ENCODE data around the gene ARHGAP12.
"Not testable (repeated sequence)": the region's sequence is repeated elsewhere in the genome, so short reads cannot be mapped to it uniquely, and the experiment has no call there.

ARHGAP12 gene

DNA sequence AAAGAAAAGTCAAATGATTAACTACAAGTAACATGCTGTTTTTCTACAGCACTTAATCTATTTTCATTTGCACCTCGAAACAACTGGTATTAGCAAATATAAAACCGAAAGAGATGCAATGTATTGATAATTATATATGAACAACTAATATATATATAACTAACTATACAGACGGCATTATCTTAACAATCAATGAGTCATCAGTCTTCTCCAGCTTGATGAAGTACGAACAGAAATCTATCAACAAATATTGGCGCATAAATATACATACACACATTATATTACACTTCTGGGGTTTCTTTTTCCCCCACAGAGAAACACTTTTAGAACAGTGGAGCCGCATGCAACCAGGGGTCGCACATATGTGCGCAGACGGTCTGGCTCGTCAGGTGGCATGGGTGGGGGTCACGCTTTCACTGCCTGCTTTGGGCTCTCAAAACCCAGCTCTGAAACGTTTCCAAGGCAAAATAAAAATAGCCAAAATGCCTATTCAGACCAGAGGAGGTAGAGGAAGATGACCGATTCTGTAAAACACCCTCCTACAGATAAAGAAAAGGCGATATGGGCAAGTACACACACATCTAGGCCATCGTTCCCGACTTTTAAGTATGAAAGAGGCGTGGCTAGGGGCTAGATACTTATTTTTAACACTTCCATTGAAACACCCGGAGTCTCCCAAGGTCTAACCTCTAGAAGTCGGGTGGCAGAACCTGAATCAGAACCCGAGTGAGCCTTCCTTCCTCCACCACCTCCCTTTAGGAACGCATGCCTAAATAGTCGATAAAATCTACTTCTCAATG lies 1.7 kb downstream of the ARHGAP12 start:
- no peak for DNase-seq (ENCODE audit: low read depth in 2 of 2)

DNA sequence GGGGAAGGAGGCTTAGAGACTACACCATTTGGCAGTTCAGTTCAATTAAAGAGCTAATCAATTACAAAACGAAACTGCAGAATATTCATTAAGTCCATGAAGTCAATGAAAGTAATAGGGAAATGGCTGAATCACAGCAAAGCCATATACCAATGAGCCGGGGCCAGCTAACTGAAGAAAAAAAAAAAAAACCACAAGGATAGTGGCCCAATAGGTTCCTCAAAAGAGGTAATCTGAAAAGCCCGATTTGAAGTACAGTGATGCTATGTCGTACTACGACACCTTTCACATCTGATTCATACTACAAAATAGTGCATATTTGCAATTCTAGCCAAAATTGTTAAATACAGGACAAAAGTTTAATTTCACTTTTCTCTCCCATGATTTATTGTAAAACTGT lies 2.5 kb downstream of the ARHGAP12 start:
- no peak for DNase-seq (ENCODE audit: low read depth in 2 of 2)

- DNase-seq (ENCODE audit: low read depth in 2 of 2), result no peak
These were observed 3.8 kb downstream of the ARHGAP12 start for GRCh38 chr10:31924833-31925232.

- no peak for DNase-seq (ENCODE audit: low read depth in 2 of 2)
These were observed 5.2 kb downstream of the ARHGAP12 start for GRCh38 chr10:31923389-31923788.

GRCh38 chr10:31921031-31921430 lies 7.6 kb downstream of the ARHGAP12 start:
- DNase-seq (ENCODE audit: low read depth in 2 of 2), result no peak

GRCh38 chr10:31920538-31920937 lies 8.1 kb downstream of the ARHGAP12 start:
- DNase-seq (ENCODE audit: low read depth in 2 of 2), result no peak

- DNase-seq (ENCODE audit: low read depth in 2 of 2), result no peak
These were observed 9.8 kb downstream of the ARHGAP12 start for GRCh38 chr10:31918671-31919409.

DNA sequence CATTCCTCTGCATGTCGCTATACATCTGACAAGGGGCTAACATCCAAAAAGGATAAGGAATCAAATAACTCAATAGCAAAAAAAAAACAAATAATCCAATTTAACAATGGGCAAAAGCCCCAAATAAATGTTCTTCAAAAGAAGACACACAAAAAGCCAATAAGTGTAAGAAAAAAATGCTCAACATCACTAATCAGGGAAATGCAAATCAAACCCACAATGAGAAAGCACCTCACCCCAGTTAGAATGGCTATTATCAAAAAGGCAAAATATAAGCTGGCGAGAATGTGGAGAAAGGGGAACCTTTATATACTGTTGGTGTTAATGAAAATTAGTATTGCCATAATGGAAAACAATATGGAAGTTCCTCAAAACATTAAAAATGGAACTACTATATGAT lies 14.3 kb downstream of the ARHGAP12 start:
- DNase-seq (ENCODE audit: low read depth in 2 of 2), result no peak

DNA sequence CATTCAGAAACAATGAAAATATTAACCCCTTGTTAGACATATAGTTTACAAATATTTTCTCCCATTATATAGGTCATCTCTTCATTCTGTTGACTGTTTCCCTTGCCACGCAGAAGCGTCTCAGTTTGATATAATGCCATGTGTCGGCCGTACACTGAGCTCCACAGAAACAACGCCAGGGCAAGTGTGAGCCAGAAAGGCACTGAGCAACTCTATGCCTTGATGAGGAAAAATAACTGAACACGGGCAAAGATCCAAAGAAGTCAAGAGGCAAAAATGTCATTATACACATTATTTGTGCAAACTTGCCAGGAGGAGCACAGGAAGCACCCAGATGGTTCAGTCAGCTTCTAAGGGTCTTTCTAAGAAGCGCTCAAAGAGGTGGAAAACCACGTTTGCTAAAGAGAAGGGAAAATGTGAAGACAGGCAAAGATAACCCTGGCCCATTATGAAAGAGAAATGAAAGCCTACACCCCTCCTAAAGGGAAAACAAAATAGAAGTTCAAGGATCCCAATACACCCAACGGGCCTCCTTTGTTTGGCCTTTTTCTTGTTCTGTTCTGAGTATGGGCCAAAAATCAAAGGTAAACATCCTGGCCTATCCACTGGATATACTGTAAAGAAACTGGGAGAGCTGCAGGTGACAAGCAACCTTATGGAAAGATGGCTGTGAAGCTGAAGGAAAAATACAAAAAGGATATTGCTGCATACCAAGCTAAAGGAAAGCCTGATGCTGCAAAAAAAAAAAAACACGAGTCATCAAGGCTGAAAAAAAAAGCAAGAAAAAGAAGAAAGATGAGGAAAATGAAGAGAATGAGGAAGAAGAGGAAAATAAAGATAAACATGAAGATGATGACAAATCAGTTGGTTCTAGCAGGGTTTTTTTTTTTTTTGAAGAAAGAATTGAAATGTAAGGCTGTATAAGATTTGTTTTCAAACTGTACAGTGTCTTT lies 15.5 kb downstream of the ARHGAP12 start:
- DNase-seq (ENCODE audit: low read depth in 2 of 2), result no peak

DNA sequence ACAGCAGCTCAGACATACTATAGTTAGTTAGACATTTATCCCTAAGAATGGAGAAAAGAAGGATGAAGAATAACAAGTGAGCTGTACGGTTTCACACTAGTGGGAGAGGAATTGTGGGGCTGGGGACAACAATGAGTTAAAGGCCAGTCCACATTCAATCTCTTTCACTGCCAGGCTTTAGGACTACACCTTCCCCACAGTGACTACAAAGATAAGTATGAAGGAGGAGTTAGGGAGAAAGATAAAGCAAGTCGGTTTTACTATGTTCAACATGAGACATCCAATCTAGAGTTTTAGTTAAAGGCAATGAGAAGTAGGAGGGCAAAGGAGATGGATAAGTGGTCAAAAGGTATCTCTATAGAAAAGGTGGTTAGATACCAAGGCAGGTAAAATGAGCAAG lies 16.3 kb downstream of the ARHGAP12 start:
- DNase-seq (ENCODE audit: low read depth in 2 of 2), result no peak

GRCh38 chr10:31910016-31910415 lies 18.6 kb downstream of the ARHGAP12 start:
- no peak for DNase-seq (ENCODE audit: low read depth in 2 of 2)

GRCh38 chr10:31908157-31908556 lies 20.5 kb downstream of the ARHGAP12 start:
- DNase-seq (ENCODE audit: low read depth in 2 of 2), result no peak

DNA sequence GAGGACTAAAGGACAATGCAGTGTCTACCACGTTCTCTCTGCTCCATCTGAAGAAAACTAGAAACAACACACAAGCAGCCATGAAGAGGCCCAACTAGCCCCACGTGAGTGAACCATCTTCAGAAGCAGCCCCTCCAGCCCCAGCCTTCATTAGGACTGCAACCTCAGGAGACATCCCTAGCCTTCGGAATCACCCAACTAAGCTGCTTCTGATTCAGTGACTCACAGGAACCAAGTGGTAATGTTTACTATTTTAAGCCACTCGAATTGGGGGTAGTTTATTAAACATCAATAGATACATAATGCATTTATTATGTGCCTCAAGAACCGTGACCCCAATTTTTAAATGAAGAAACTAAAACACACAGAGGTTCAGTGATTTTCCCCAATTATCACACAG lies 22.6 kb downstream of the ARHGAP12 start:
- no peak for DNase-seq (ENCODE audit: low read depth in 2 of 2)

DNA sequence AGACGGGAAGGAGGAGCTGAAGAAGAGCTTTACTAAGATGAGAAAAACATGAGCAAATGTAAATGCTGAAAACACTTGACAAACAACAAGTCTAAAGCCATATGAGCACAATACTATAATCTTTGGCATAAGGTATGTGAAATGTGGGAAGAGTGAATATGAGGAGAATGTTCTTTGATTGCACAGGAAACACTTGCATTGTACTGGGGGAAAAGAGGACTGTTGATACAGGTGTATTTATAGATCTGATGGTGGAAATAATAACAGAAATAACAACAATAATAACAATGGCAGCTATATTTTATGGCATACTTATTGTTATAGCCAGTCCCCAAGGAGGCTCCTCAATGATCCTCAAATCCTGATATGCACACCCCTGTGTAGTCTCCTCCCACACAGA lies 23.0 kb downstream of the ARHGAP12 start:
- DNase-seq (ENCODE audit: low read depth in 2 of 2), result no peak

DNA sequence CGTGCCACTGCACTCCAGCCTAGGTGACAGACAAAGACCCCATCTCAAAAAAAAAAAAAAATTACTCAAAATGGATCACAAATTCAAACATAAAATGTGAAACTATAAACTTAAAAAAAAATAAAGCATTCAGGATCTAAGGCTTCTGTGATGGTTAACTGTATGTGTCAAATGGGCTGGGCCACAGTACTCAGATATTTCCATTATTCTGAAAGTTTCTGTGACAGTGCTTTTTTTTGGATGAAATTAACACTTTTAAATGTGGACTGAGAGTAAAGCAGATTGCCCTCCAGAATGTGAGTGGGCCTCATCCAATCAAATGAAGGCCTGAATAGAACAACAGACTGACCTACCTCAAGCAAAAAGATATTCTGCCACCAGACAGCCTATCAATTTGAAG lies 26.0 kb downstream of the ARHGAP12 start:
- DNase-seq (ENCODE audit: low read depth in 2 of 2), result no peak

DNA sequence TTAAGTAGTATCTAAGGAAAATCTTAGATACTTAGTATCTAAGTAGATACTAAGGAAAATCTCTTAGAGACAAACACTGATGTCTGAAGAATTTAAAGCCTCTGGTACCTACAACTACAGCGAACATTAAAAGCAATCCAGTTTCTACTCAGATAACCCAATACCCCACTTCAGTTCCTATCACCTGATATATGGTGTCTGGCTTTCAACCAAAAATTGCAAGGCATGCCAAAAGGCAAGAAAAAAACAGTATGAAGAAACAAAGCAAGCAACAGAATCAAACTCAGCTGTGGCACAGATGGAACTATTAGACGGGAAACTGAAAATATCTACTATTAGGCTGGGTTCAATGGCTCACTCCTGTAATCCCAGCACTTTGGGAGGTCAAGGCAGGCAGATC lies 31.1 kb downstream of the ARHGAP12 start:
- DNase-seq (ENCODE audit: low read depth in 2 of 2), result no peak

DNA sequence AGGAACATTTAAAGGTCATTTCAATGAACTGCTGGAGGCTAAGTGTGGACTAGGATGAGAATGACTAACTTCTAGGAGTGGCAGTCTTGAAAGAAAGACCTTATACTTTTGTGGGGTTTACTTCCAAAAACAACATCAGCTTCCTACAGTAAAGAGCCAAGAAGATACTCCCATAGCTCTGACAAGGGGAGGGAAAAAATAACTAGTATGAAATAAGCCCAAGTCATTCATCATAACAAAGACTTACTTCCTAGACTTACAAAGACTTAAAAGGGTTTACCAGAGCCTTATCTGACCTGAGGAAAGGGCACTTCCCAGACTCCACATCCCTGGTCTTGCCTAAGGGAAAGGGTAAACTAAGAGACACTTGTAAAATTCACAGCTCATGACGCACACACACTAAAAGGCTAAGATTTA lies 31.7 kb downstream of the ARHGAP12 start:
- DNase-seq (ENCODE audit: low read depth in 2 of 2), result no peak

DNA sequence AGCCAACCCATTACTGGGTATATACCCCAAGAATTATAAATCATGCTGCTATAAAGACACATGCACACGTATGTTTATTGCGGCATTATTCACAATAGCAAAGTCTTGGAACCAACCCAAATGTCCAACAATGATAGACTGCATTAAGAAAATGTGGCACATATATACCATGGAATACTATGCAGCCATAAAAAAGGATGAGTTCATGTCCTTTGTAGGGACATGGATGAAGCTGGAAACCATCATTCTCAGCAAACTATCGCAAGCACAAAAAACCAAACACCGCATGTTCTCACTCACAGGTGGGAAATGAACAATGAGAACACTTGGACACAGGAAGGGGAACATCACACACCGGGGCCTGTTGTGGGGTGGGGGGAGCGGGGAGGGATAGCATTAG lies 32.9 kb downstream of the ARHGAP12 start:
- not testable (repeated sequence) for DNase-seq (ENCODE audit: low read depth in 2 of 2)

- DNase-seq (ENCODE audit: low read depth in 2 of 2), result no peak
These were observed 40.2 kb downstream of the ARHGAP12 start for GRCh38 chr10:31888442-31888841.

DNA sequence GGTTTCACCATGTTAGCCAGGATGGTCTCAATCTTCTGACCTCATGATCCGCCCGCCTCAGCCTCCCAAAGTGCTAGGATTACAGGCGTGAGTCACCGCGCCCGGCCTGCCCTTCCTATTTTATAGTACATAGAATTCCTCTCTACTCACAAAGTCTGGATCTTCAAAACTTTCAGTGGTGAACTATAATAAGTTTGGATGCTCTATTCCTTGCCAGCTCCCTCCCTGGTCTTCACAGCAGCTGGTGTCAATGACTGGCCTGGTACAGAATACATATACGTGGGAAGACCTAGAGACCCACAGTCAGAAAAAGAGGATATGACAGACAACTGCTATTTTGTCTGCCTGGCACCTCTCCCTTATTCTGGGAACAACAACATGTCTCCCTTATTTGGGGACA lies 40.8 kb downstream of the ARHGAP12 start:
- no peak for DNase-seq (ENCODE audit: low read depth in 2 of 2)

DNA sequence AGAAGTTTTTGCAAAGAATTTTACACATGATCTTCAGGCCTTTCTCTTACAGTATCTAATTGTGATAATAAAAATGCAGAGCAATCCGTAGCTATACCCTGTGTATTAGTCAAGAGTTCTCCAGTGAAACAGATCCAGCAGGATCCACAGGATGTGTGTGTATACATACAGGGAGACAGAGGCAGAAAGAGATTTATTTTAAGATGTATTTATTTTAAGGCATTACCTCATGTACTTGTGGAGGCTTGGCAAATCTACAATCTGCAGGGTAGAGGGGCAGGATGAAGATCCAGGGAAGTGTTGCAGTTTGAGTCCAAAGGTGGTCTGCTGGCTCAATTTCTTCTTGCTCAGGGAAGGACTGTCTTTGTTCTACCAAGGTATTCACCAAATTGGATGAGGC lies 41.7 kb downstream of the ARHGAP12 start:
- no peak for DNase-seq (ENCODE audit: low read depth in 2 of 2)

DNA sequence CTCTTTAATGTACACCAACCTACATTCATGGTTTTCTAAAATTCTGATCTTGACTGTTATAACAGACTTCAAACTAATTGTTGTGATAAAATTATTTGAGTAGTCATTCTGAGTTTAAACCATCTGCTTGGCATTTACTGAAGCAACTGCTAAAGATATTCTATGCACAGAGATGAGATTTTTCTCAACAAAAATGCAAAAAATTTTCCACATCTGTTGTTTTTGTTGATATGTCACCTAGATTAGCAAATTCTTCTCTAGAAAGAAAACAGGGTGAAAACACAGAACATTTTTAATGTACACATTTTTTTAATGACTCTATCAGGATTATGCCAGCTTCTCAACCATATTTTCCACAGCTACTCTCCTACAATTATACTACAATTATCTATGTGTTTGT lies 42.7 kb downstream of the ARHGAP12 start:
- DNase-seq (ENCODE audit: low read depth in 2 of 2), result no peak

All from activated CD4-positive, alpha-beta T cell treated with anti-CD3 and anti-CD28 coated beads for 24 hours (primary cell).